PC-3 (cell line): ENCODE data around the gene PKLR. TPM values are rescaled to one million over a fixed set of nuclear protein-coding genes. Genes with fewer than 3 reads are reported as not detected.

ENCODE experiments used
- ATAC-seq: fragments of 200-7000 bp; cut with Tn5 transposase; 2 replicates; pipeline ENCODE4 v1.9.1; 2020; ENCODE audit warnings: mild to moderate bottlenecking, moderate library complexity
- BruUV-seq: library from RNA; stranded (reverse); fragments of 400-500 nt; replicated peaks from 2 replicates; lab custom pipeline; 2021; lab: Mats Ljungman, UMichigan
- CTCF ChIA-PET: fragments of 300-600 bp; sonication (Branson Sonifier 250); formaldehyde crosslinking; loops from one replicate; lab custom pipeline; 2022; ENCODE audit warnings: antibody characterized with exemption; lab: Charles Lee
- POLR2A ChIA-PET: fragments of 300-600 bp; sonication (Branson Sonifier 250); formaldehyde crosslinking; loops from one replicate; lab custom pipeline; 2022; ENCODE audit warnings: antibody characterized with exemption; ENCODE audit not compliant: unreplicated experiment; lab: Charles Lee
- DNase-seq: peaks from one replicate; pipeline ENCODE4 v3.0.0-alpha.2; 2015
- H2AFZ ChIP-seq: fragments of 300-600 bp; sonication (generic); 2 replicates; pipeline ENCODE4 v1.6.0; 2016; ENCODE audit warnings: antibody characterized with exemption, low read length
- H3F3A ChIP-seq: fragments of 300-600 bp; sonication (generic); one replicate; pipeline ENCODE4 v1.6.0; 2017; ENCODE audit warnings: antibody characterized with exemption, low read length, control low read depth, mild to moderate bottlenecking; ENCODE audit not compliant: unreplicated experiment
- H3K27ac ChIP-seq: fragments of 300-600 bp; sonication (generic); 2 replicates; pipeline ENCODE4 v1.5.1; 2016; ENCODE audit warnings: mild to moderate bottlenecking, low read length
- H3K27me3 ChIP-seq: fragments of 300-600 bp; sonication (generic); 2 replicates; pipeline ENCODE4 v1.6.1; 2016; ENCODE audit warnings: low read length, mixed read lengths
- H3K36me3 ChIP-seq: fragments of 300-600 bp; sonication (generic); 2 replicates; pipeline ENCODE4 v1.6.1; 2016; ENCODE audit warnings: low read depth, mixed run types, low read length, mixed read lengths
- H3K4me1 ChIP-seq: fragments of 300-600 bp; sonication (generic); 2 replicates; pipeline ENCODE4 v1.5.1; 2016; ENCODE audit warnings: low read length; ENCODE audit not compliant: insufficient read depth
- H3K4me2 ChIP-seq: fragments of 300-600 bp; sonication (generic); 2 replicates; pipeline ENCODE4 v1.6.0; 2016; ENCODE audit warnings: low read length
- H3K4me3 ChIP-seq: fragments of 300-600 bp; sonication (generic); 2 replicates; pipeline ENCODE4 v1.5.1; 2016; ENCODE audit warnings: mild to moderate bottlenecking, low read length, mixed read lengths
- H3K79me2 ChIP-seq: fragments of 300-600 bp; sonication (generic); 2 replicates; pipeline ENCODE4 v1.6.1; 2017; ENCODE audit warnings: low read length, mixed read lengths
- H3K9ac ChIP-seq: fragments of 300-600 bp; sonication (generic); 2 replicates; pipeline ENCODE4 v1.6.0; 2016; ENCODE audit warnings: mild to moderate bottlenecking, low read length
- H3K9me2 ChIP-seq: fragments of 300-600 bp; sonication (generic); replicated peaks from 2 replicates; pipeline ENCODE4 v1.6.1; 2016; ENCODE audit warnings: mixed run types, low read length, mixed read lengths
- H3K9me3 ChIP-seq: fragments of 300-600 bp; sonication (generic); 2 replicates; pipeline ENCODE4 v1.6.1; 2016; ENCODE audit warnings: low read length, mixed read lengths
- H4K20me1 ChIP-seq: fragments of 300-600 bp; sonication (generic); 2 replicates; pipeline ENCODE4 v1.6.1; 2016; ENCODE audit warnings: low read length, mixed read lengths
- EZH2 ChIP-seq: fragments of 300-600 bp; sonication (generic); IDR thresholded peaks from one replicate; pipeline ENCODE4 v1.6.1; 2017; ENCODE audit warnings: antibody characterized with exemption, mild to moderate bottlenecking, low read length; ENCODE audit not compliant: unreplicated experiment
- EZH2phosphoT487 ChIP-seq: fragments of 300-600 bp; sonication (generic); IDR thresholded peaks from 2 replicates; pipeline ENCODE4 v1.6.1; 2018; ENCODE audit warnings: mild to moderate bottlenecking, antibody characterized with exemption, low read length, borderline replicate concordance
- intact Hi-C: fragments of 100-400 bp; cut with micrococcal nuclease; formaldehyde crosslinking; loops from 2 replicates; pipeline ENCODE4 v1.9.0; 2023
- total RNA-seq: library from RNA; depleted of rRNA; stranded (reverse); fragments of >200 nt; gene quantifications from 2 replicates; pipeline ENCODE4 v1.2.3, GENCODE V29; 2014
- TF ChIP-seq, protein P1 (sequence below): fragments of 300-600 bp; sonication (generic); conservative IDR thresholded peaks from 2 replicates; pipeline ENCODE4 v1.5.1; 2017; ENCODE audit warnings: antibody characterized with exemption, low read depth, mild to moderate bottlenecking, low read length

PKLR gene
- total RNA-seq, 1 experiment from 2014 or later, result not detected

DNA sequence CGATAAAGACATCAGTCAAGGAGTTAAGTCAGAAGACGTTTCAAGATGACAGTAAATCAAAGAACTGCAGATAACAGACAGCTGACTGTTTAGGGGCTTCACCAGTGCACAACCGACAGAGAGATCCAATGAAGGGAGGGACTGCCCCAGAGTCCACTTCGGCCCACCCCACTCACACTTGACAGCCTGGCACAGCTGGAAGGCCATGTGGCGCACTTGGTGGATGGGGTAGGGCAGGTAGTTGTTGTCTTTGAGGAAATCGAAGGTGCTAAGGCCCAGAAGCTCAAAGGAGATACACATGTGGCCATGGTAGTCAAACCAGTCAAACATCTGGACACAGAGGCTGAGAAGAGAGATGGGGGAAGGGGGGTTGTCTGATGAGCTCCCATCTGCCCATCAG, 34.7 kb downstream of the PKLR start:
- ATAC-seq (no peak), DNase-seq (no peak)
- peaks cover 18% of the 10 kb centered on the region for H3K79me2 ChIP-seq
- intact Hi-C loops, result no loop called here
- no peaks in the 10 kb centered on the region for H3K9me3 ChIP-seq
- BruUV-seq, result no TSS peak
- H2AFZ ChIP-seq, result no peak overlapping the region
- peaks cover 4% of the 10 kb centered on the region; the same call in 1 of the 2 replicates for H3K4me1 ChIP-seq
- no peak overlapping the region for H3K27ac ChIP-seq
- ChIA-PET CTCF (no interaction called here), POLR2A (no interaction called here)
- H4K20me1 ChIP-seq, result no peaks in the 10 kb centered on the region
- H3K27me3 ChIP-seq, result no peaks in the 10 kb centered on the region
- TF ChIP-seq EZH2phosphoT487, result no peak
- TF ChIP-seq, protein P1, sequence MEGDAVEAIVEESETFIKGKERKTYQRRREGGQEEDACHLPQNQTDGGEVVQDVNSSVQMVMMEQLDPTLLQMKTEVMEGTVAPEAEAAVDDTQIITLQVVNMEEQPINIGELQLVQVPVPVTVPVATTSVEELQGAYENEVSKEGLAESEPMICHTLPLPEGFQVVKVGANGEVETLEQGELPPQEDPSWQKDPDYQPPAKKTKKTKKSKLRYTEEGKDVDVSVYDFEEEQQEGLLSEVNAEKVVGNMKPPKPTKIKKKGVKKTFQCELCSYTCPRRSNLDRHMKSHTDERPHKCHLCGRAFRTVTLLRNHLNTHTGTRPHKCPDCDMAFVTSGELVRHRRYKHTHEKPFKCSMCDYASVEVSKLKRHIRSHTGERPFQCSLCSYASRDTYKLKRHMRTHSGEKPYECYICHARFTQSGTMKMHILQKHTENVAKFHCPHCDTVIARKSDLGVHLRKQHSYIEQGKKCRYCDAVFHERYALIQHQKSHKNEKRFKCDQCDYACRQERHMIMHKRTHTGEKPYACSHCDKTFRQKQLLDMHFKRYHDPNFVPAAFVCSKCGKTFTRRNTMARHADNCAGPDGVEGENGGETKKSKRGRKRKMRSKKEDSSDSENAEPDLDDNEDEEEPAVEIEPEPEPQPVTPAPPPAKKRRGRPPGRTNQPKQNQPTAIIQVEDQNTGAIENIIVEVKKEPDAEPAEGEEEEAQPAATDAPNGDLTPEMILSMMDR, result no peak
- TF ChIP-seq EZH2, result no peak
- H3K4me3 ChIP-seq, result no peak overlapping the region
- H3F3A ChIP-seq, result peaks cover 11% of the 10 kb centered on the region
- H3K36me3 ChIP-seq, result peaks cover 68% of the 10 kb centered on the region
- H3K4me2 ChIP-seq, result no peak overlapping the region
- no peaks in the 10 kb centered on the region for H3K9me2 ChIP-seq
- H3K9ac ChIP-seq, result no peak overlapping the region

DNA sequence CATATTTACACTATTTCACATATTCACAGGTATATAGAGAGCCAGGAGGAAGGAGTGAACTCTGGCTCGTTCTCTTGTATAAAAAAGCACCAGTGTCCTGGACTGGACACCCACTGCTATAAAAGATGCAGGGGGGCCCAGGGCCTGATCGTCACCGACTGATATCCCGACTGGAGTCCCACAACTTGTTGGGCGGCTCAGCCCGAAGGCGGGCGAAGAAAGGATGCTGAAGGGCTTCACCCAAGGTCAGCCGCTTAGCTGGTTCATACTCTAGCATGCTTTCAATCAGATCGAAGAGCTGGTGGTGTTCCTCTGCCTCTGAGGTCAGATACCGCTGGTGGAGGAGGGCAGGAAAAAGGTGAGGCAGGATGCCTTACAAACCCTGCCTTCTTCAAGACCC, 38.2 kb downstream of the PKLR start:
- Histone ChIP-seq H3K4me1 (peaks cover 16% of the 10 kb centered on the region), H2AFZ (no peak overlapping the region), H3K4me3 (no peak overlapping the region), H3K79me2 (peaks cover 20% of the 10 kb centered on the region), H3K27me3 (no peaks in the 10 kb centered on the region), H3K27ac (no peak overlapping the region), H3K4me2 (no peak overlapping the region), H4K20me1 (no peaks in the 10 kb centered on the region), H3K36me3 (peaks cover 50% of the 10 kb centered on the region), H3K9me2 (no peaks in the 10 kb centered on the region), H3F3A (peaks cover 11% of the 10 kb centered on the region), H3K9me3 (no peaks in the 10 kb centered on the region), H3K9ac (no peak overlapping the region)
- ChIA-PET POLR2A (interaction anchor here (0.6 kb wide), 1 partner anchor 54 kb away, joined by 3 read pairs; no protein-coding TSS in a partner anchor), CTCF (no interaction called here)
- DNase-seq (no peak), ATAC-seq (no peak)
- no peak for TF ChIP-seq EZH2phosphoT487
- TF ChIP-seq EZH2, result no peak
- TF ChIP-seq, protein P1, result no peak
- BruUV-seq, result no TSS peak
- intact Hi-C loops, result no loop called here

DNA sequence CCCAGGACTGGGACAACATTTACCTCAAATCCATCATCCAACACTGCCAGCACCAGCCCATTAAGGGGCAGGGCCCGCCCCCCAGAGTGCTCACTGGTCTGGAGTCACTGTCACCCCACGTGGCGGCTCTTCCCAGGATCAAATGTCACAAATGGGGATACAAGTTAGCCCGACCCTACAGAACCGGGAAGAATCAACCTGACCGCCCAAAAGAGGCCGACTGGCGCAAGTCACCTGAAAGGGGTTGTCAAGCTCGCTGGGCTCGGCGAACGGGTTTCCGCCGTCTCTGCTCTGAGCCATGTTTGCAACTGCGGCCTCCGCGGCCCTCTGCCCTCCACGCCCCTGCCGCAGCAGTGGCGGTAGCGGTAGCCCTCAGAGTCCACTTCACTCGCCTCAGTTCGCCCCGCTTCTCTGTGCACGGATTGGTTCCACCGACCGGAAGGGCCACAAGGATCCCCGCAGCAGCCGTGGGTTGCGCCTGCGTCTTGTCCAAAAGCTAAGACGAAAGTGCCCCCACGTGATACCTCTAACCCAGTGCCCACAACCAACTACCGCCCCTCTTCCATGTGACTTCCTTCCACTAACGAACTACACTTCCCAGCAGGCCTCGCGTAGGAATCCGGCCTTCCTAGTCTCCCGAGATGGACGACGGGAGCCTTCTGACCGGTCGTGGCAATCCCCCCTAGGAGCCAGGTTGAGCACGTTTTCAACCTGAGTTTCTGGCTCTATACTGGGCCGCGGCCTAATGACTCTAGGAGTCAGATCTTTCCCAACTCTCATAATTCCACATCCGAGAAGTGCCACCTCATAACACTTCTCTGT, 39.2 kb downstream of the PKLR start, which contains the start of gene SCAMP3:
SCAMP3 (minus strand) TSS at position 509 of the 822 bp plus-strand sequence; CDS start at position 300, 209 bp downstream.
- CTCF ChIA-PET, result interaction anchor here (0.6 to 1.6 kb wide), 2 partner anchors 11 to 37 kb away, joined by 4 to 10 read pairs; no protein-coding TSS in a partner anchor
- Histone ChIP-seq H3F3A (peaks cover 11% of the 10 kb centered on the region), H3K4me3 (peak within 1 kb of the TSS; percentile 88), H3K27me3 (no peaks in the 10 kb centered on the region), H3K9ac (peak within 1 kb of the TSS; percentile 89), H3K4me1 (peaks cover 16% of the 10 kb centered on the region), H2AFZ (peak within 1 kb of the TSS; percentile 72), H4K20me1 (no peaks in the 10 kb centered on the region), H3K9me3 (no peaks in the 10 kb centered on the region), H3K9me2 (no peaks in the 10 kb centered on the region), H3K79me2 (peaks cover 20% of the 10 kb centered on the region), H3K27ac (peak within 1 kb of the TSS; percentile 69), H3K36me3 (peaks cover 40% of the 10 kb centered on the region), H3K4me2 (peak within 1 kb of the TSS; percentile 95)
- ATAC-seq (peak; percentile 94), DNase-seq (peak; percentile 99)
- TF ChIP-seq, protein P1, result no peak; the same call in 1 of the 2 replicates
- TF ChIP-seq EZH2, result no peak
- intact Hi-C loops, result no loop called here
- TSS peak; percentile 62 for BruUV-seq
- POLR2A ChIA-PET, result interaction anchor here (0.6 to 1.2 kb wide), 2 partner anchors 61 to 62 kb away, joined by 3 to 4 read pairs; no protein-coding TSS in a partner anchor
